ENCODE results near the gene PNPLA8.

The PNPLA8 gene

GRCh38 chr7:108424013-108424412 is 101.9 kb downstream of the PNPLA8 start:
- no peak for TF ChIP-seq FOXM1 (IDR thresholded peaks at IDR 0.05; ENCODE audit: borderline replicate concordance, low read depth)
- no peak for TF ChIP-seq CEBPB (IDR thresholded peaks at IDR 0.05)
- no peak for TF ChIP-seq CREB1 (IDR thresholded peaks at IDR 0.05; ENCODE audit: low read depth)
- TF ChIP-seq TAF1 (IDR thresholded peaks at IDR 0.05; ENCODE audit: low read depth), result no peak
- no peak for TF ChIP-seq NFIC (IDR thresholded peaks at IDR 0.05)
- no peak for TF ChIP-seq YY1 (IDR thresholded peaks at IDR 0.05; ENCODE audit: low read depth)
- TF ChIP-seq RAD21 (IDR thresholded peaks at IDR 0.05; ENCODE audit: low read depth), result no peak
- no peak for TF ChIP-seq EP300 (IDR thresholded peaks at IDR 0.05; ENCODE audit: borderline replicate concordance)
- TF ChIP-seq REST (IDR thresholded peaks at IDR 0.05; ENCODE audit: low read depth), result no peak
- no peak for TF ChIP-seq USF1 (IDR thresholded peaks at IDR 0.05)
- no peak for TF ChIP-seq TCF12 (IDR thresholded peaks at IDR 0.05; ENCODE audit: low read depth)
- TF ChIP-seq EGR1 (IDR thresholded peaks at IDR 0.05), result no peak
- TF ChIP-seq TEAD4 (IDR thresholded peaks at IDR 0.05), result no peak

GRCh38 chr7:108423089-108423989 is 102.6 kb downstream of the PNPLA8 start:
- no peak for TF ChIP-seq RAD21 (IDR thresholded peaks at IDR 0.05; ENCODE audit: low read depth)
- TF ChIP-seq USF1 (IDR thresholded peaks at IDR 0.05), result no peak
- no peak for TF ChIP-seq MAX (IDR thresholded peaks at IDR 0.05)
- TF ChIP-seq TAF1 (IDR thresholded peaks at IDR 0.05; ENCODE audit: low read depth), result no peak
- TF ChIP-seq REST (IDR thresholded peaks at IDR 0.05; ENCODE audit: low read depth), result no peak
- TF ChIP-seq YY1 (IDR thresholded peaks at IDR 0.05; ENCODE audit: low read depth), result no peak
- TF ChIP-seq EP300 (IDR thresholded peaks at IDR 0.05; ENCODE audit: borderline replicate concordance), result no peak
- TF ChIP-seq CREB1 (IDR thresholded peaks at IDR 0.05; ENCODE audit: low read depth), result no peak
- TF ChIP-seq TCF12 (IDR thresholded peaks at IDR 0.05; ENCODE audit: low read depth), result no peak
- TF ChIP-seq ZBTB7A (IDR thresholded peaks at IDR 0.05; ENCODE audit: low read depth), result no peak
- no peak for TF ChIP-seq TEAD4 (IDR thresholded peaks at IDR 0.05)
- no peak for TF ChIP-seq FOXM1 (IDR thresholded peaks at IDR 0.05; ENCODE audit: borderline replicate concordance, low read depth)

GRCh38 chr7:108421720-108422331 is 104.1 kb downstream of the PNPLA8 start:
- TF ChIP-seq TAF1 (IDR thresholded peaks at IDR 0.05; ENCODE audit: low read depth) (no peak), YY1 (IDR thresholded peaks at IDR 0.05; ENCODE audit: low read depth) (no peak), EGR1 (IDR thresholded peaks at IDR 0.05) (no peak), RAD21 (IDR thresholded peaks at IDR 0.05; ENCODE audit: low read depth) (no peak), USF1 (IDR thresholded peaks at IDR 0.05) (no peak), FOXM1 (IDR thresholded peaks at IDR 0.05; ENCODE audit: borderline replicate concordance, low read depth) (no peak)

All from Ishikawa (cell line).